ENCODE results near the gene BBS10. TPM values are rescaled to one million over a fixed set of nuclear protein-coding genes. Genes with fewer than 3 reads are reported as not detected.

The BBS10 gene
- total RNA-seq, 1 experiment from 2014 or later: 7.8 TPM

DNA sequence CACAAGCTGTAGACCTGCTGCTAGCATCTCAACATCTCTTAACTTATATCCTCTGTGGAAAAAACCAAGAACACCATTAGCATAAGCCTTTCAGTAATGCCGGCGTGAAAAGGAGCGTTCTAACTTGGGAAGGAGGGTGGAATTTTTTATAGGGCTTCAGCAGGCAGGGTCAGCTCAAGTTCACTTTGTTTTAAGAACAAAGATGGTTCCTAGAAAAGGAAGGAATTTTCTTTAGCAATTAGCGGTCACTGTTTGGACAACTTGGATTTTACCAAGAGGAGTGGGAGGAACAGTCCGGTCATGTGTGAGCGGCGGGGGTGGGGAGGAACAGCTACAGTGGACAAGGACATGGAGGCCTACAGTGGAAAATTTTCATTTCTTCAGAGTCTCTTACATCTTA, 35.9 kb downstream of the BBS10 start:
- CTCF ChIA-PET: interaction anchor here (0.6 kb wide), 1 partner anchor 228 kb away, joined by 3 read pairs; no protein-coding TSS in a partner anchor
- BruUV-seq (replicated peaks): no TSS peak
- H3K9me3 ChIP-seq (ENCODE audit: control insufficient read depth, insufficient read depth, low read depth, low read length): no peaks in the 10 kb centered on the region
- ATAC-seq: no peak
- TF ChIP-seq POLR2AphosphoS5 (IDR thresholded peaks at IDR 0.05; ENCODE audit: low read depth, low read length) (no peak), SIN3A (IDR thresholded peaks at IDR 0.05; ENCODE audit: borderline replicate concordance, insufficient read depth, low read depth, low read length) (no peak), TCF7L2 (IDR thresholded peaks at IDR 0.05; ENCODE audit: low read depth, low read length) (no peak)
- TF ChIP-seq, protein P1, sequence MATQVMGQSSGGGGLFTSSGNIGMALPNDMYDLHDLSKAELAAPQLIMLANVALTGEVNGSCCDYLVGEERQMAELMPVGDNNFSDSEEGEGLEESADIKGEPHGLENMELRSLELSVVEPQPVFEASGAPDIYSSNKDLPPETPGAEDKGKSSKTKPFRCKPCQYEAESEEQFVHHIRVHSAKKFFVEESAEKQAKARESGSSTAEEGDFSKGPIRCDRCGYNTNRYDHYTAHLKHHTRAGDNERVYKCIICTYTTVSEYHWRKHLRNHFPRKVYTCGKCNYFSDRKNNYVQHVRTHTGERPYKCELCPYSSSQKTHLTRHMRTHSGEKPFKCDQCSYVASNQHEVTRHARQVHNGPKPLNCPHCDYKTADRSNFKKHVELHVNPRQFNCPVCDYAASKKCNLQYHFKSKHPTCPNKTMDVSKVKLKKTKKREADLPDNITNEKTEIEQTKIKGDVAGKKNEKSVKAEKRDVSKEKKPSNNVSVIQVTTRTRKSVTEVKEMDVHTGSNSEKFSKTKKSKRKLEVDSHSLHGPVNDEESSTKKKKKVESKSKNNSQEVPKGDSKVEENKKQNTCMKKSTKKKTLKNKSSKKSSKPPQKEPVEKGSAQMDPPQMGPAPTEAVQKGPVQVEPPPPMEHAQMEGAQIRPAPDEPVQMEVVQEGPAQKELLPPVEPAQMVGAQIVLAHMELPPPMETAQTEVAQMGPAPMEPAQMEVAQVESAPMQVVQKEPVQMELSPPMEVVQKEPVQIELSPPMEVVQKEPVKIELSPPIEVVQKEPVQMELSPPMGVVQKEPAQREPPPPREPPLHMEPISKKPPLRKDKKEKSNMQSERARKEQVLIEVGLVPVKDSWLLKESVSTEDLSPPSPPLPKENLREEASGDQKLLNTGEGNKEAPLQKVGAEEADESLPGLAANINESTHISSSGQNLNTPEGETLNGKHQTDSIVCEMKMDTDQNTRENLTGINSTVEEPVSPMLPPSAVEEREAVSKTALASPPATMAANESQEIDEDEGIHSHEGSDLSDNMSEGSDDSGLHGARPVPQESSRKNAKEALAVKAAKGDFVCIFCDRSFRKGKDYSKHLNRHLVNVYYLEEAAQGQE (IDR thresholded peaks at IDR 0.05; ENCODE audit: insufficient read depth in 1 of 2, low read depth in 2 of 2, low read length in 1 of 2): no peak
- TF ChIP-seq, protein P2, sequence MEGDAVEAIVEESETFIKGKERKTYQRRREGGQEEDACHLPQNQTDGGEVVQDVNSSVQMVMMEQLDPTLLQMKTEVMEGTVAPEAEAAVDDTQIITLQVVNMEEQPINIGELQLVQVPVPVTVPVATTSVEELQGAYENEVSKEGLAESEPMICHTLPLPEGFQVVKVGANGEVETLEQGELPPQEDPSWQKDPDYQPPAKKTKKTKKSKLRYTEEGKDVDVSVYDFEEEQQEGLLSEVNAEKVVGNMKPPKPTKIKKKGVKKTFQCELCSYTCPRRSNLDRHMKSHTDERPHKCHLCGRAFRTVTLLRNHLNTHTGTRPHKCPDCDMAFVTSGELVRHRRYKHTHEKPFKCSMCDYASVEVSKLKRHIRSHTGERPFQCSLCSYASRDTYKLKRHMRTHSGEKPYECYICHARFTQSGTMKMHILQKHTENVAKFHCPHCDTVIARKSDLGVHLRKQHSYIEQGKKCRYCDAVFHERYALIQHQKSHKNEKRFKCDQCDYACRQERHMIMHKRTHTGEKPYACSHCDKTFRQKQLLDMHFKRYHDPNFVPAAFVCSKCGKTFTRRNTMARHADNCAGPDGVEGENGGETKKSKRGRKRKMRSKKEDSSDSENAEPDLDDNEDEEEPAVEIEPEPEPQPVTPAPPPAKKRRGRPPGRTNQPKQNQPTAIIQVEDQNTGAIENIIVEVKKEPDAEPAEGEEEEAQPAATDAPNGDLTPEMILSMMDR (IDR thresholded peaks at IDR 0.05): no peak
- H3K27me3 ChIP-seq (ENCODE audit: control insufficient read depth, insufficient read depth, low read length): no peaks in the 10 kb centered on the region
- H3K36me3 ChIP-seq (ENCODE audit: control insufficient read depth, insufficient read depth, low read length): no peaks in the 10 kb centered on the region
- no peak overlapping the region for H3K4me3 ChIP-seq (ENCODE audit: low read depth in 2 of 2, low read length in 2 of 2)
- no peaks in the 10 kb centered on the region; the same call in 1 of the 2 replicates for H3K4me1 ChIP-seq (ENCODE audit: control insufficient read depth, insufficient read depth, low read length)
- DNase-seq (ENCODE audit: low read depth, low spot score): no peak
- in situ Hi-C loops (cut with HindIII; ENCODE audit: low pct_unique_long_range_greater_than_20kb, low sequenced_read_pairs): no loop called here
- H3K27ac ChIP-seq (ENCODE audit: low read length): no peak overlapping the region
- intact Hi-C loops (cut with micrococcal nuclease; ENCODE audit: unreplicated experiment): no loop called here
- POLR2A ChIA-PET: interaction anchor here (0.7 kb wide), 1 partner anchor 48 kb away, joined by 7 read pairs; no protein-coding TSS in a partner anchor

DNA sequence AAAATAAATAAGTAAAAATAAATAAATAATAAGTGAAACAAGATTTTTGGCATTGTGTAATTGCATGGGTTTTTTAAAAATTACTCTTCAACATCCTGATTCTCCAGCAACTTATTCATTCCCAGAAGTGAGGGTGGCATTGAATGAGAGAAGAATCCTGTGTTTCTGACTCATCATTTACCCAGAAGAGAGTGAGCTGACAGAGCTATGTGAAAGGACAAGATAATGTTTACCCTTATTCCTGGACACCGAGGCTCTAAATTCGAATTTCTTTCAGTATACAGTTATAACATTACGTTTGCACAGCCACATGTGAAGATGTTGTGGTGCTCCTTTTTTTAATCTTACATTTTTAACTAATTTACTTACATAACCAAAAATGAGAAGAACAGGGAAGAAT, 36.4 kb downstream of the BBS10 start:
- ChIA-PET POLR2A (no interaction called here), CTCF (no interaction called here)
- TF ChIP-seq, protein P1 (IDR thresholded peaks at IDR 0.05; ENCODE audit: insufficient read depth in 1 of 2, low read depth in 2 of 2, low read length in 1 of 2): no peak
- no peak overlapping the region for H3K27ac ChIP-seq (ENCODE audit: low read length)
- no peaks in the 10 kb centered on the region for H3K9me3 ChIP-seq (ENCODE audit: control insufficient read depth, insufficient read depth, low read depth, low read length)
- DNase-seq (ENCODE audit: low read depth, low spot score) (no peak), ATAC-seq (no peak)
- no TSS peak for BruUV-seq (replicated peaks)
- H3K27me3 ChIP-seq (ENCODE audit: control insufficient read depth, insufficient read depth, low read length): no peaks in the 10 kb centered on the region
- intact Hi-C loops (cut with micrococcal nuclease; ENCODE audit: unreplicated experiment): no loop called here
- H3K4me1 ChIP-seq (ENCODE audit: control insufficient read depth, insufficient read depth, low read length): no peaks in the 10 kb centered on the region; the same call in 1 of the 2 replicates
- in situ Hi-C loops (cut with HindIII; ENCODE audit: low pct_unique_long_range_greater_than_20kb, low sequenced_read_pairs): no loop called here
- no peak overlapping the region for H3K4me3 ChIP-seq (ENCODE audit: low read depth in 2 of 2, low read length in 2 of 2)
- no peaks in the 10 kb centered on the region for H3K36me3 ChIP-seq (ENCODE audit: control insufficient read depth, insufficient read depth, low read length)

All from Panc1 (cell line).